IMR-90 (cell line): ENCODE results near the gene MYBL2. TPM values are rescaled to one million over a fixed set of nuclear protein-coding genes. Genes with fewer than 3 reads are reported as not detected.

Source experiments
- ATAC-seq: fragments of 200-7000 bp; cut with Tn5 transposase; 2 replicates; pipeline ENCODE4 v1.9.1; 2020; ENCODE audit warnings: low read depth, mild to moderate bottlenecking, moderate library complexity
- BruUV-seq: library from RNA; stranded (reverse); fragments of 400-500 nt; replicated peaks from 2 replicates; lab custom pipeline; 2021; lab: Mats Ljungman, UMichigan
- CTCF ChIA-PET: fragments of 300-600 bp; formaldehyde crosslinking; extraction: SDS; loops from one replicate; lab custom pipeline; 2021; ENCODE audit warnings: antibody characterized with exemption; lab: Yijun Ruan, JAX
- POLR2A ChIA-PET: fragments of 300-600 bp; sonication (Branson Sonifier 250); formaldehyde crosslinking; loops from one replicate; lab custom pipeline; 2022; ENCODE audit warnings: antibody characterized with exemption; ENCODE audit not compliant: unreplicated experiment; lab: Charles Lee
- DNase-seq: peaks from one replicate; pipeline ENCODE4 v3.0.0; 2013
- H2AFZ ChIP-seq: replicated peaks from 2 replicates; pipeline ENCODE3; 2013; ENCODE audit warnings: low read length, mild to moderate bottlenecking; ENCODE audit not compliant: poor library complexity
- H2AK5ac ChIP-seq: 2 replicates; pipeline ENCODE4 v1.6.1; 2013; ENCODE audit warnings: low read depth, low read length, inconsistent platforms
- H2AK9ac ChIP-seq: replicated peaks from 2 replicates; pipeline ENCODE3; 2013; ENCODE audit warnings: mild to moderate bottlenecking, low read depth, low read length, moderate library complexity; ENCODE audit not compliant: poor library complexity
- H2BK120ac ChIP-seq: 2 replicates; pipeline ENCODE4 v1.6.1; 2013; ENCODE audit warnings: low read depth, low read length, inconsistent platforms
- H2BK15ac ChIP-seq: 3 replicates; pipeline ENCODE4 v1.6.1; 2013; ENCODE audit warnings: low read depth, low read length, inconsistent platforms
- H2BK20ac ChIP-seq: 2 replicates; pipeline ENCODE4 v1.6.1; 2013; ENCODE audit warnings: low read depth, mild to moderate bottlenecking, inconsistent platforms, low read length, moderate library complexity
- H2BK5ac ChIP-seq: 2 replicates; pipeline ENCODE4 v1.6.1; 2013; ENCODE audit warnings: mild to moderate bottlenecking, low read depth, low read length, inconsistent platforms; ENCODE audit not compliant: poor library complexity, severe bottlenecking
- H3K14ac ChIP-seq: replicated peaks from 2 replicates; pipeline ENCODE4 v1.6.1; 2013; ENCODE audit warnings: low read depth, low read length, inconsistent platforms
- H3K18ac ChIP-seq: 2 replicates; pipeline ENCODE4 v1.6.1; 2013; ENCODE audit warnings: low read depth, low read length, control low read depth
- H3K23ac ChIP-seq: 2 replicates; pipeline ENCODE4 v1.6.1; 2013; ENCODE audit warnings: low read depth, low read length, inconsistent platforms
- H3K27ac ChIP-seq: 2 replicates; pipeline ENCODE4 v1.5.1; 2013; ENCODE audit warnings: mild to moderate bottlenecking, control low read depth, low read length; ENCODE audit not compliant: insufficient read depth
- H3K27me3 ChIP-seq: 2 replicates; pipeline ENCODE4 v1.6.1; 2013; ENCODE audit warnings: low read length; ENCODE audit not compliant: control insufficient read depth, insufficient read depth
- H3K36me3 ChIP-seq: 2 replicates; pipeline ENCODE4 v1.6.1; 2013; ENCODE audit warnings: low read length, mixed read lengths; ENCODE audit not compliant: control insufficient read depth, insufficient read depth
- H3K4ac ChIP-seq: 2 replicates; pipeline ENCODE4 v1.6.1; 2013; ENCODE audit warnings: low read depth, low read length, inconsistent platforms
- H3K4me1 ChIP-seq: 2 replicates; pipeline ENCODE4 v1.6.1; 2013; ENCODE audit warnings: low read length, mixed read lengths; ENCODE audit not compliant: control insufficient read depth, insufficient read depth
- H3K4me2 ChIP-seq: 2 replicates; pipeline ENCODE4 v1.6.1; 2013; ENCODE audit warnings: low read depth, mild to moderate bottlenecking, control low read depth, low read length, moderate library complexity
- H3K4me3 ChIP-seq: 2 replicates; pipeline ENCODE4 v1.5.1; 2013; ENCODE audit warnings: low read depth, mild to moderate bottlenecking, control low read depth, low read length, moderate library complexity; ENCODE audit not compliant: insufficient read depth
- H3K56ac ChIP-seq: 2 replicates; pipeline ENCODE4 v1.6.1; 2013; ENCODE audit warnings: low read length, inconsistent platforms; ENCODE audit not compliant: insufficient read depth; ENCODE audit errors: extremely low read depth
- H3K79me1 ChIP-seq, 2 experiments: 2 replicates each; pipeline ENCODE4 v1.6.1; 2013; ENCODE audit warnings: low read length in 2 of 2, inconsistent platforms in 1 of 2, low read depth in 1 of 2
- H3K9ac ChIP-seq: 2 replicates; pipeline ENCODE4 v1.6.1; 2013; ENCODE audit warnings: low read depth, low read length, control low read depth
- H3K9me1 ChIP-seq: 2 replicates; pipeline ENCODE4 v1.6.1; 2013; ENCODE audit warnings: low read length, inconsistent platforms; ENCODE audit not compliant: insufficient read depth
- H3K9me3 ChIP-seq: 2 replicates; pipeline ENCODE4 v1.6.1; 2013; ENCODE audit warnings: low read length; ENCODE audit not compliant: control insufficient read depth, insufficient read depth
- H4K20me1 ChIP-seq: 2 replicates; pipeline ENCODE4 v1.6.1; 2013; ENCODE audit warnings: low read length, inconsistent platforms; ENCODE audit not compliant: insufficient read depth
- H4K5ac ChIP-seq: 2 replicates; pipeline ENCODE4 v1.6.1; 2013; ENCODE audit warnings: mild to moderate bottlenecking, low read depth, low read length, control low read depth
- H4K8ac ChIP-seq, 2 experiments: 2 replicates each; pipeline ENCODE4 v1.6.1; 2013; ENCODE audit warnings: low read depth in 2 of 2, low read length in 2 of 2, control low read depth in 1 of 2, inconsistent platforms in 1 of 2
- H4K91ac ChIP-seq: 2 replicates; pipeline ENCODE4 v1.6.1; 2013; ENCODE audit warnings: low read depth, low read length, inconsistent platforms; ENCODE audit not compliant: insufficient read depth
- BHLHE40 ChIP-seq: fragments of 150-350 bp; IDR thresholded peaks from 2 replicates; pipeline ENCODE4 v1.6.1; 2016; ENCODE audit warnings: mild to moderate bottlenecking, low read depth, low read length
- CHD1 ChIP-seq: IDR thresholded peaks from 2 replicates; pipeline ENCODE4 v1.6.1; 2012; ENCODE audit warnings: low read depth, low read length, improper control_type of control experiment
- ELK1 ChIP-seq: fragments of 150-350 bp; IDR thresholded peaks from 2 replicates; pipeline ENCODE4 v1.6.1; 2016; ENCODE audit warnings: low read depth, mild to moderate bottlenecking, low read length, moderate library complexity, borderline replicate concordance
- MXI1 ChIP-seq: IDR thresholded peaks from 2 replicates; pipeline ENCODE4 v1.6.1; 2012; ENCODE audit warnings: low read depth, mild to moderate bottlenecking, low read length, moderate library complexity, borderline replicate concordance
- NFE2L2 ChIP-seq: fragments of 150-350 bp; IDR thresholded peaks from 2 replicates; pipeline ENCODE4 v1.6.1; 2016; ENCODE audit warnings: low read depth, mild to moderate bottlenecking, low read length
- POLR2A ChIP-seq: IDR thresholded peaks from 2 replicates; pipeline ENCODE4 v1.6.1; 2012; ENCODE audit warnings: mild to moderate bottlenecking, low read depth, low read length
- RAD21 ChIP-seq: IDR thresholded peaks from 2 replicates; pipeline ENCODE4 v1.6.1; 2012; ENCODE audit warnings: low read length, improper control_type of control experiment
- RFX5 ChIP-seq: IDR thresholded peaks from 2 replicates; pipeline ENCODE4 v1.8.0; 2012; ENCODE audit warnings: low read depth, mild to moderate bottlenecking, low read length, moderate library complexity
- USF2 ChIP-seq: fragments of 150-350 bp; IDR thresholded peaks from 2 replicates; pipeline ENCODE4 v1.6.1; 2017; ENCODE audit warnings: mild to moderate bottlenecking, antibody characterized with exemption, low read length, low read depth
- WGBS, 2 experiments: methylation state at CpG; one replicate each; pipeline versions ENCODE4 v1.1.5 to v1.1.7; 2013; ENCODE audit warnings: missing lambda C conversion rate in 2 of 2; ENCODE audit not compliant: insufficient read length in 1 of 2; ENCODE audit errors: extremely low coverage in 2 of 2; 5-methylcytosine and 5-hydroxymethylcytosine counted together
- dilution Hi-C: fragments of 300-500 bp; cut with HindIII; formaldehyde crosslinking; loops from one replicate; pipeline ENCODE4 v1.14.3; 2018; ENCODE audit warnings: low sequenced_read_pairs; ENCODE audit not compliant: unreplicated experiment
- in situ Hi-C: fragments of 300-500 bp; cut with MboI; formaldehyde crosslinking; loops from 3 replicates; pipeline ENCODE4 v1.14.3; 2019; ENCODE audit warnings: low sequenced_read_pairs, inconsistent platforms, mixed read lengths
- intact Hi-C: fragments of 100-400 bp; cut with micrococcal nuclease; formaldehyde crosslinking; loops from 2 replicates; pipeline ENCODE4 v1.10.0; 2022
- polyA plus RNA-seq, 3 experiments: library from polyadenylated mRNA; depleted of rRNA; stranded (reverse); fragments of >200 nt; gene quantifications; 2 replicates each; pipeline ENCODE4 v1.2.3, GENCODE V29; 2012; ENCODE audit warnings: low replicate concordance in 1 of 3
- total RNA-seq: library from RNA; depleted of rRNA; stranded (reverse); fragments of >200 nt; gene quantifications from 2 replicates; pipeline ENCODE4 v1.2.3, GENCODE V29; 2012

Gene MYBL2
- total and polyA plus RNA-seq, 2 of the 4 experiments (the other 2 are of a cell fraction): 12.4 to 23.1 TPM

- ChIA-PET CTCF (interaction anchor here (3.7 kb wide), 1 partner anchor 329 kb away, joined by 21 read pairs; no protein-coding TSS in a partner anchor), POLR2A (no interaction called here)
- Histone ChIP-seq H2BK20ac (peak overlapping the region; percentile 98), H4K20me1 (no peaks in the 10 kb centered on the region), H3K23ac (peak overlapping the region; percentile 61), H4K91ac (peak overlapping the region; percentile 98), H2BK15ac (peak overlapping the region; percentile 100), H3K4me2 (no peak overlapping the region), H3K4me3 (no peak overlapping the region), H3K4me1 (peaks cover 19% of the 10 kb centered on the region), H4K8ac (peak overlapping the region; percentile 51 to 97), H2AK9ac (peak overlapping the region; percentile 86), H3K9ac (no peak overlapping the region), H2BK5ac (peak overlapping the region; percentile 93), H3K36me3 (no peaks in the 10 kb centered on the region), H2BK120ac (peak overlapping the region; percentile 96), H3K27me3 (no peaks in the 10 kb centered on the region), H3K18ac (peak overlapping the region; percentile 69; the same call in 1 of the 2 replicates), H2AFZ (no peak overlapping the region), H2AK5ac (peak overlapping the region; percentile 99), H3K27ac (peak overlapping the region; percentile 1; the same call in 1 of the 2 replicates), H3K14ac (peak overlapping the region; percentile 96), H3K9me3 (no peaks in the 10 kb centered on the region), H3K4ac (peak overlapping the region; percentile 99), H4K5ac (peak overlapping the region; percentile 42), H3K79me1 (peaks cover 0 to 5% of the 10 kb centered on the region in 2 experiments; a peak in 1 of 4 replicates), H3K56ac (peak overlapping the region; percentile 39), H3K9me1 (peaks cover 26% of the 10 kb centered on the region)
- in situ Hi-C loops (loop anchor here (5.0 to 10.0 kb wide), 2 partner anchors 163 to 330 kb away; partner anchors contain the start of gene TOX2), dilution Hi-C loops (no loop called here), intact Hi-C loops (loop anchor here (5.0 kb wide), 1 partner anchor 165 kb away; no protein-coding TSS in a partner anchor)
- no peak for ATAC-seq
- TF ChIP-seq POLR2A: no peak
- TF ChIP-seq RAD21: no peak
- no peak for TF ChIP-seq MXI1
- no peak for TF ChIP-seq USF2
- TF ChIP-seq BHLHE40: no peak
- TF ChIP-seq NFE2L2: no peak
- TF ChIP-seq RFX5: no peak
- TF ChIP-seq ELK1: no peak
- no peak for TF ChIP-seq CHD1
- no CpG with 5 or more reads among the region's 4 CpGs for WGBS, 2 experiments
- no peak for DNase-seq
- BruUV-seq: no TSS peak
Measured at GRCh38 chr20:43752051-43752360, 85.1 kb downstream of the MYBL2 start.
